ENCODE measurements around the gene PKN1.

The PKN1 gene

GRCh38 chr19:14505488-14506239, 72.6 kb downstream of the PKN1 start:
- H3K79me2 ChIP-seq (ENCODE audit: insufficient read depth, low read length), result no peaks in the 10 kb centered on the region
- H3K9ac ChIP-seq (ENCODE audit: low read depth, low read length), result 0 out of 2 replicates have a peak overlapping the region, but pooled peaks have one; percentile 5
- no peaks in the 10 kb centered on the region for H4K20me1 ChIP-seq (ENCODE audit: insufficient read depth, low read length)
- H3K4me1 ChIP-seq (ENCODE audit: insufficient read depth, low read length), result peaks cover 25% of the 10 kb centered on the region
- H3K27ac ChIP-seq (ENCODE audit: low read length), result peak overlapping the region; percentile 63
- TF ChIP-seq CTCF (IDR thresholded peaks at IDR 0.05; ENCODE audit: borderline replicate concordance, extremely low read depth, low read length, poor library complexity, severe bottlenecking) (peak; percentile 76), EZH2 (IDR thresholded peaks at IDR 0.05; ENCODE audit: borderline replicate concordance, low read depth, low read length, severe bottlenecking) (no peak)
- no peaks in the 10 kb centered on the region for H3K27me3 ChIP-seq (ENCODE audit: insufficient read depth, low read length, poor library complexity)
- H3K36me3 ChIP-seq (ENCODE audit: insufficient read depth, low read length), result no peaks in the 10 kb centered on the region
- DNase-seq (peak; percentile 67), ATAC-seq (ENCODE audit: insufficient read depth, low read depth) (peak; percentile 48)
- 0 out of 2 replicates have a peak overlapping the region, but pooled peaks have one; percentile 1 for H2AFZ ChIP-seq (ENCODE audit: low read depth, low read length)
- H3K9me3 ChIP-seq (ENCODE audit: insufficient read depth, low read length, severe bottlenecking), result no peaks in the 10 kb centered on the region
- no peak overlapping the region for H3K4me2 ChIP-seq (ENCODE audit: insufficient read depth, low read length)
- no peak overlapping the region for H3K4me3 ChIP-seq (ENCODE audit: low read depth in 1 of 2, low read length in 2 of 2)

- TF ChIP-seq CTCF (IDR thresholded peaks at IDR 0.05; ENCODE audit: borderline replicate concordance, extremely low read depth, low read length, poor library complexity, severe bottlenecking) (no peak), EZH2 (IDR thresholded peaks at IDR 0.05; ENCODE audit: borderline replicate concordance, low read depth, low read length, severe bottlenecking) (no peak)
- Histone ChIP-seq H3K27me3 (ENCODE audit: insufficient read depth, low read length, poor library complexity) (no peaks in the 10 kb centered on the region), H4K20me1 (ENCODE audit: insufficient read depth, low read length) (no peaks in the 10 kb centered on the region; the same call in 1 of the 2 replicates), H3K4me1 (ENCODE audit: insufficient read depth, low read length) (peaks cover 25% of the 10 kb centered on the region), H3K9me3 (ENCODE audit: insufficient read depth, low read length, severe bottlenecking) (no peaks in the 10 kb centered on the region), H3K9ac (ENCODE audit: low read depth, low read length) (no peak overlapping the region), H3K4me2 (ENCODE audit: insufficient read depth, low read length) (no peak overlapping the region), H3K4me3 (ENCODE audit: low read depth in 1 of 2, low read length in 2 of 2) (no peak overlapping the region), H3K36me3 (ENCODE audit: insufficient read depth, low read length) (no peaks in the 10 kb centered on the region), H2AFZ (ENCODE audit: low read depth, low read length) (no peak overlapping the region), H3K27ac (ENCODE audit: low read length) (no peak overlapping the region; the same call in 1 of the 2 replicates), H3K79me2 (ENCODE audit: insufficient read depth, low read length) (no peaks in the 10 kb centered on the region)
- ATAC-seq (ENCODE audit: insufficient read depth, low read depth) (no peak), DNase-seq (no peak)
These were observed 74.8 kb downstream of the PKN1 start for GRCh38 chr19:14507704-14508542.

- TF ChIP-seq EZH2 (IDR thresholded peaks at IDR 0.05; ENCODE audit: borderline replicate concordance, low read depth, low read length, severe bottlenecking) (no peak), CTCF (IDR thresholded peaks at IDR 0.05; ENCODE audit: borderline replicate concordance, extremely low read depth, low read length, poor library complexity, severe bottlenecking) (no peak)
- Histone ChIP-seq H3K4me2 (ENCODE audit: insufficient read depth, low read length) (no peak overlapping the region), H3K27ac (ENCODE audit: low read length) (no peak overlapping the region), H3K4me3 (ENCODE audit: low read depth in 1 of 2, low read length in 2 of 2) (no peak overlapping the region), H2AFZ (ENCODE audit: low read depth, low read length) (no peak overlapping the region), H3K79me2 (ENCODE audit: insufficient read depth, low read length) (peaks cover 11% of the 10 kb centered on the region), H3K36me3 (ENCODE audit: insufficient read depth, low read length) (peaks cover 15% of the 10 kb centered on the region), H3K9me3 (ENCODE audit: insufficient read depth, low read length, severe bottlenecking) (no peaks in the 10 kb centered on the region), H3K27me3 (ENCODE audit: insufficient read depth, low read length, poor library complexity) (no peaks in the 10 kb centered on the region), H3K4me1 (ENCODE audit: insufficient read depth, low read length) (peaks cover 37% of the 10 kb centered on the region), H3K9ac (ENCODE audit: low read depth, low read length) (no peak overlapping the region), H4K20me1 (ENCODE audit: insufficient read depth, low read length) (peaks cover 16% of the 10 kb centered on the region)
- no peak for DNase-seq
- ATAC-seq (ENCODE audit: insufficient read depth, low read depth), result no peak
These were observed 77.5 kb downstream of the PKN1 start for GRCh38 chr19:14510311-14511228.
